OCI-M2 (cell line): ENCODE results near the gene COG3.

ENCODE experiments used
- DNase-seq: peaks from one replicate; lab custom pipeline; 2025; ENCODE audit not compliant: unreplicated experiment; lab: John Stamatoyannopoulos, UW

COG3 gene

GRCh38 chr13:45544520-45544919 lies 79.8 kb downstream of the COG3 start:
- no peak for DNase-seq

GRCh38 chr13:45545686-45546409 lies 81.1 kb downstream of the COG3 start:
- no peak for DNase-seq

GRCh38 chr13:45546410-45546765 lies 81.6 kb downstream of the COG3 start:
- no peak for DNase-seq

- DNase-seq, result no peak
Measured at GRCh38 chr13:45548281-45548680, 83.5 kb downstream of the COG3 start.

GRCh38 chr13:45554604-45555109 lies 89.9 kb downstream of the COG3 start:
- DNase-seq, result no peak

GRCh38 chr13:45564133-45564776 lies 99.5 kb downstream of the COG3 start:
- DNase-seq, result no peak

GRCh38 chr13:45565331-45565730 lies 100.6 kb downstream of the COG3 start:
- no peak for DNase-seq

- DNase-seq, result no peak
Measured at GRCh38 chr13:45575146-45575829, 110.5 kb downstream of the COG3 start.

GRCh38 chr13:45575830-45576180 lies 111.1 kb downstream of the COG3 start:
- DNase-seq, result no peak

GRCh38 chr13:45576466-45576865 lies 111.7 kb downstream of the COG3 start:
- no peak for DNase-seq

- no peak for DNase-seq
Measured at GRCh38 chr13:45582408-45583076, 117.8 kb downstream of the COG3 start.

GRCh38 chr13:45584816-45585215 lies 120.1 kb downstream of the COG3 start:
- no peak for DNase-seq
